LoVo (cell line): ENCODE data around the gene WDR64.
"Not testable (repeated sequence)": the region's sequence is repeated elsewhere in the genome, so short reads cannot be mapped to it uniquely, and the experiment has no call there.

Source experiments
- DNase-seq: peaks from one replicate; pipeline ENCODE4 v3.0.0-alpha.2; 2016; ENCODE audit warnings: low spot score

The WDR64 gene

DNA sequence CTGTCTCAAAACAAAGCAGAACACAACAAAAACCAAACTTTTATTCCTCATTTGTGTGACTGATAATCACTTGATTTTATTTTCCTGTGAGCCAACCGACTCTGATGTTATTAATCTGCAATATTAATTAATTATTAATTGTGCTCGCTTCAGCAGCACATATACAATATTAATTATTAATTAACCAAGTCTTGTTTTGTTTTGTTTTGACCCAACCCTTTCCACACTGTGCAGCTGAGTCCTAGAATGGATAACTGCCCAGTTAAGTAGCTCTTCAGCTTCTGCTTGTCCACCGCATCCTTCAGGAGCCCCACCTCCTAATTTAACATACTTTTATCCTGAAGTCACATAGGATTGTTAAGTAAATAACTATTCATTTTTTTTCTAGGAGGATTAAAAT lies 148.6 kb downstream of the WDR64 start:
- no peak for DNase-seq

DNA sequence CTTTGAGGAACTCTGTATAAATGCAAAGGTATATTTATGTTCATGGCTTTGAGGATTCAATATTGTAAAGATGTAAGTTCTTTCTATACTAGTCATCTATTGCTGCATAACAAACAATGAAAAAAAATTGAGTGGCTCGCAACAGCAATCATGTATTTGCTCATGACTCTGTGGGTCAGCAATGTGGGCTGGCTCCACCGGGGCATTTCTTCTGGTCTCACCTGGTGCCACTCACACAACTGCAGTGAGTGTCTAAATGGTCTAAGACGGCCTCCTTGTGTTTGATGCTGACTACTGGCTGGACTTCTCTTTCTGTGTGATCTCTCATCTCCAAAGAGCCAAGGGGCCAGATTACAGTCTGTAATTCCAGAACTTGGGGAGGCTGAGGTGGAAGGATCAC lies 150.8 kb downstream of the WDR64 start:
- DNase-seq = peak; percentile 21

DNA sequence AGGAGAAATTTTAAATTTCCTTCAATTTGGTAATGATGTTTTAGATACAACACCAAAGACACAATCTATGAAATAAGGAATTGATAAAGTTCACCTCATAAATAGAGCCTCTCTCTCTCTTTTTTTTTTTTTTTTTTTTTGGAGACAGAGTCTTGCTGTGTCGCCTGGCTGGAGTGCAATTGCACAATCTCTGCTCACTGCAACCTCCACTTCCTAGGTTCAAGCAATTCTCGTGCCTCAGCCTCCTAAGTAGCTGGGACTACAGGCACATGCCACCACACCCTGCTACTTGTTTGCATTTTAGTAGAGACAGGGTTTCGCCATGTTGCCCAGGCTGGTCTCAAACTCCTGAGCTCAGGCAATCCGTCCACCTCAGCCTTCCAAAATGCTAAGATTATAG lies 152.6 kb downstream of the WDR64 start:
- not testable (repeated sequence) for DNase-seq

DNA sequence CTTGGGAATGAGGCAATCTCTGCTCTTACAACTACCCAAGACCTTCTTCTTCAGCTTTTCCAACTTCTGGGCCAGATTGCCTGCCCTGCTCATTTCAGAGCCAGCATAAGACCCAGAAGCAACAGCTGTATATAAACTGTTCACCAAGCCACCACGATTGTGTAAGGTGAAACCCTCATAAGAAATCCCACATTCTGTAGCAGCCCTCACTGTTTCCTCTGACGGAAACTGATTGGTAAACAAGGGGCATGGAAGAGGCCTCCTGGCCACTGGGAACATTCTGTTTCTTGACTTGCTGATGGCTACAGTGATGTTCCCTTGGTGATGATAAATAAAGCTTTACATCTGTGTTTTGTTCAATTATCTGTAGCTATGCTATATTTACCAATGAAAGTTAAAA lies 156.2 kb downstream of the WDR64 start:
- DNase-seq = no peak

DNA sequence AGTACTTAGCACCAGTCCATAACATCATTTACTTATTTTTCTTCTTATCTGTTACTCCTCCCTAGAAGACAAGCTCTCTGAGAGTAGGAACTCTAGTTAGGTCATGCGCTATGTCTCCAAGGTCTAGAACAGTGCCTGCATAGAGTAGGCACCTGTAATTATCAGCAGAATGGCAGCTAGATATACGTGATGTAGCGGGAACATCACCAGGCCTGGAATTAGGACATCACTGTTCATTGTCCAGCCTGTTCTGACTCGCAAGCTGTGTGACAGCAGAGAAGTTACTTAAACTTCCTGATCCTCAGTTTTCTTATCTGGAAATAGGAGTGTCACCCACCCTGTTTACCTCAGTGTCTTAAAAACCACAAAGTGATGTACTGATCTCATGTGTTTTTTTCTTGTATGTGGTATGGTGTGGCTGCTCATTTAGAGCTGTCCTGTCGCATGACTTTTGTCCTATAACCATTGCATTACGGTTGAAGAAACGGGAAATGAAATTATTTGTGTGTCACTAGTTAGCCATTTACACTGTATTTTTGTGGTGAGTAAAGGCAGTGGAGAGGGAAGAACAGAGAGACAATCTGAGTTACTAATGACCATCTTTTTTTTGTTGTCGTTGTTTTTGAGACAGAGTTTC lies 158.8 kb downstream of the WDR64 start:
- DNase-seq = no peak

DNA sequence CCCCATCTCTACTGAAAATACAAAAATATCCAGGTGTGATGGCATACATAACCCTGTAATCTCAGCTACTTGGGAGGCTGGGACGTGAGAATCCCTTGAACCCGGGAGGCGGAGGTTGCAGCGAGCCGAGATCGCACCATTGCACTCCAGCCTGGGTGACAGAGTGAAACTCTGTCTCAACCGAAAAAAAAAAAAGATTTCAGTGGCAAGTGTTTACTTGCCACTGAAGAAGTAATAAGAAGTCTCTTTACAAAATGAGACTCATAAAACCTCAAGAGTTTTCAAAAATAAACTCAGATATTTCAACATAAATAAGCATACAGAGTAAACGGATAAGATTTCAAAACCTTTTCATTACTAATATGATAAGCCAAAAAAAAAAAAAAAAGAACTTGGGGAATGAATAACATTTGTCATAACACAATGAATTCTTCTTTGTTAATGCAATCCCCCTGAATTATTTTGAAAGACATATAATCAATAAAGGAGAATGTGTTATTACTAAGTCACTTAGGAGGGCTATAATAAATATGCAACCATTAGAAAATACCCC lies 161.8 kb downstream of the WDR64 start:
- no peak for DNase-seq

DNA sequence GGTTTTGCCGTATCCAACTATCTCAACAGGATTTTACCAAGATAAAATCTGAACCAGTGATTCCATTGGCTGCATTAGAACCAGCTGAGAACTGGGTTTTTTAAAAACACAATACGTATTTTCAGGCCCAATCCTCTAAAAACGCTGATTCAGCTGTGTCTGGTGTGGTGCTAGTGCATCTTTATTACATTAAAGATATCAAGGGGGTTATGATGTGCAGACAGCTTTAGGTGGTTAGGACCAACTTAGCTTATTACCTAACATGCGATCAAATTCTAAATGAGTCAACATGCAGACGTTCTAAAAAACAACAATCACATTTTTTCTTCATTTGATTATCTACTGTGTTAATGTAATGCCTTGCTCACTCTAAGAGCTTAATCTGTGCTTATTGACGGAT lies 163.9 kb downstream of the WDR64 start:
- no peak for DNase-seq

DNA sequence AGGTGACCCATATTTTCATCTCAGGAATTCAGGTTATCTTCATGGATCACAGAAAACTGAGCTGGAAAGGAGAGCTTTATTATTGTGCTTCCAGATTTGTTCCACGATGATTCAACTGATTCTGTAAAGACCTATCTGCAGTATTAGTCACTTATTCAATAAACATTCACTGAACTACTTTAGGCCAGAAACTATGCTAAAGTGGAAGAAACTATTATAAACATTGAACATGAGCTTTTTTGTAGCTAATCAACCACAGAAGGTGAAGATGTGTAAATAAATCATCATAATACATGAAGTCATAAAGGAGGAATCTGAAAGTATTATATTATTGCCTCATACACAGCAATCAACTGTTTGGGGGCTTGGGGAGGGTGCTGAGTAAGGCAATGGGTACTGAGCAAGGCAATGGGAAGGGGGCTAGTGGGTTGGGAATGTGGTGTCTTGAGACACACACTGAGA lies 165.3 kb downstream of the WDR64 start:
- no peak for DNase-seq

DNA sequence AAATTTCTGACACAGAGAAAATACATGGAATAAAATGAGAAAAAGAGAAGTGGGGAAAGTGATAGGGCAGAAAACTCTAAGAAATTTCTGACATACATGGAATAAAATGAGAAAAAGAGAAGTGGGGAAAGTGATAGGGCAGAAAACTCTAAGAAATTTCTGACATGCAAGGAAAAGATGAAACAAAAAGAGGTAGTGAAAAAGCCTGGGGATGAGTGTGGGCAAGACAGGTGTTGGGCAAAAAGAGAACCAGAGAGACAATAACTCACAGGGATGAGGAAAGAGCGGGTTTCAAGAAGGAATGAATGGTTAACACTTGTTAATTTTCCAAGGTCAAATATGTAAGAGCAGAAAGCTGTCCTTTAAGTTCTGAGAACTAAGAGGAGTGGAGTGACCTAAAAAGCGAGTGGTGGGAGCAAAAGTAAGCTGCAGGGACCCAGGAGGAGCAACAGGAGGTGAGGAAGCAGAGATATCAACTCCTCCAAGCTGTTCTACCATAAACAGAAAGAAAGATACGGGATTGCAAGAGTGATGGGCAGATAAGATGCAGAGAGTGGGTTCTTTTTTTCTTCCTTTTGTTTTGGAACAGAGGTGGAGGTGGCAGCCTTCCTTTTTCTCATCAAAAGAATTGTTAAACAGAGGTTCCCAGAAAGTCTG lies 166.0 kb downstream of the WDR64 start:
- DNase-seq = no peak

DNA sequence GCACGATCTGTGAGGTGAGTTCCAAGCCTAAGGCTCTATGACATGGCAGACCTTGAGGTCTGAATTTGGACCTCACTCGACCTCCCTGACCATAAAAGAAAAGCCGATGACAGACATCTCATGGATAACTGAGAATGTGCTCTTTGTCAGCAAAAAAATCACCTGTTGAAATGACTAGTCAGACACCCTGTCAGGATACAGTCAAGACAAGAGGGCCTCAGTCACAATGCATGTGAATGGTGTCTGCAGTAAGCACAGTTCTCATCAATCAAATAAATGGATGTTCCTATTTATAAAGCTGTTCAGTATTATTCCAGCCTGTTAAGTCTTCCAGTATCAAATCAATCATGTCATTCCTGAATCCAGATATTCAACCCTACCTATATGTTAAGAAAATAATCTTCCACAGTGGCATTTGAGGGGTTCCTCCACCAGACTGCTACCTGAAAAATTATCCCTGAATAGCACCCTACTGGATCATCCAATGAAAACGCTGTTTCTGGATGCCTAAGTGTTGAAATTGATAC lies 167.3 kb downstream of the WDR64 start:
- DNase-seq = no peak

DNA sequence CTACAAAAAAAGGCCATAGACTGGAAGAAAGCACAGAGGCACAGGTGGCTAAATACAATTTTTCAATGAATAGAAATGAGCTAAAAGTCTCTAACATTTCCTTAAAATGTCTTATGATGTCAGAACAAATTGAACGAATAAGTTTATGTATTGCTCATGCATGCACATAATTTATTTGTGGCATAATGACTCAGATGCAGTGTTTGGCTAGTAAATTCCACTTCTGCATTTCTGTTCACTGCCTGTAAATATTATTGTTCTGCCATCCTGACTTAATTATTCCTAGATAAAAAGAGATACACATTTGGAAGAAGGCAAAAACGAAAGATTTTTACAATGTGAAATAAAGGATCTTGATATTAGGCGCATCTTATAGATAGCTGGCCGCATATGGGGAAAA lies 169.3 kb downstream of the WDR64 start:
- DNase-seq = no peak

DNA sequence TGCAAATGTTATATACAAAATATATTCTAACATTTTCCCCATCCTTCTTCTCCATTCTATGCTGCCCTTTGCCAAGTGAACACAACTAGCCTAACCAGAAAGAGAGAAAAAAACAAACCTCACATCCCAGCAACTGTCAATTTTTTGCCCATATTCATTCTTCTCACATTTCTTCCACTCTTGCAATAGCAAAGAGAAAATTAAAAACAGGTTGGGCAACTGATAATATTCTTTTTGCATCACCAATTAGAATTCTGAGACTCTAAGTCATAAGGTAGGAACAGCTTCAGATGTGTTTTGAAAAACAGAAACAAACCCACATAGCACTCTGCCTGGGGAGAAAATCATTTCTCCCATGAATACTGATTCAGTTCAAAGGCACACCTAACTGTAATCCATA lies 170.8 kb downstream of the WDR64 start:
- DNase-seq = no peak

DNA sequence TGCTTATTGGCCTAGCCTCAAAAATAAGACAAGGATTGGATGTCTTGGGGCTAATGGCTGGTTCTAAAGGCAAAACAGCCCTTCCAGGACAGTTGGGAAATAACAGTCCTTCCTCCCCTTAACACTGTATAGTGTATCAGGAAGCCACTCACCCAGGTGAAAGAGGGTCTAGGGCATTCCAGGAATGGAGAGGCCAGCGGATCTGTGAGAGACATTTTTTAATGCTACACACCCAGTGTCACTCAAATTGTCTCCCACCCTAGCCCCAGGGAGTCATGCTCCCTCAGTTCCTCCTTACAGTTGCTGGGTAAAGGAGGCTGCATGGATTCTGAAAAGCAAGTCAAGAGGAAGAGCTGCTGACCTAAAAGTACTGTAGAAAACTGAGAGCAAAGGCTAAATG lies 171.8 kb downstream of the WDR64 start:
- DNase-seq = no peak

DNA sequence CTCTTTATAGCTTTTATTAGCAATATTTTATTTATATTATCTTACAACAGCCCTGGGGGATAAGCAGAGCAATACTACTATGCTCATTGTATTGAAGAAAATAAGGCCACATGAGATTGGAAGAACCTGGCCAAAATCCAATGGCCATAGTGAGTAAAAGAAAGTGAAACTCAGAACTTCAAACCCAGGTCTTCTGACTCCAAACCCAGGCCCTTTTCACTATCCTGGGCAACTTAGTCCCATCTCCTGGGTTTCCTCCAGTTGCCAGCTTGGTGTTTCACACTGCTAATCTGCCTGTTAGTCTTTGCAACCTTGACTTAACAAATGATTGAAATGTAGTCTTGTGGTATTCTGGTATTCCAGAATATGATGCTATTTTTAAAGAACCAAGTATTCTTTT lies 173.5 kb downstream of the WDR64 start:
- no peak for DNase-seq

DNA sequence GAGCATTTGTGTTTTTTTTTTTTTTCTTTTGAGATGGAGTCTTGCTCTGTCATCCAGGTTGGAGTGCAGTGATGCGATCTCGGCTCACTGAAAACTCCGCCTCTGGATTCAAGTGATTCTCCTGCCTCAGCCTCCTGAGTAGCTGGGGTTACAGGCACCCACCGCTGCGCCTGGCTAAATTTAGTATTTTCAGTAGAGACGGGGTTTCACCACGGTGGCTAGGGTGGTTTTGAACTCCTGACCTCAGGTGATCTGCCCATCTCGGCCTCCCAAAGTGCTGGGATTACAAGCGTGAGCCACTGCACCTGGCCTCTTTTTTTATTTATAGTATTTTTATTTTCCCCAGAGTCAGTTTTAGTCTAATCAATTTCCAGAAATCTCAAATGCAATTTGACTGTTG lies 174.5 kb downstream of the WDR64 start:
- DNase-seq = not testable (repeated sequence)

DNA sequence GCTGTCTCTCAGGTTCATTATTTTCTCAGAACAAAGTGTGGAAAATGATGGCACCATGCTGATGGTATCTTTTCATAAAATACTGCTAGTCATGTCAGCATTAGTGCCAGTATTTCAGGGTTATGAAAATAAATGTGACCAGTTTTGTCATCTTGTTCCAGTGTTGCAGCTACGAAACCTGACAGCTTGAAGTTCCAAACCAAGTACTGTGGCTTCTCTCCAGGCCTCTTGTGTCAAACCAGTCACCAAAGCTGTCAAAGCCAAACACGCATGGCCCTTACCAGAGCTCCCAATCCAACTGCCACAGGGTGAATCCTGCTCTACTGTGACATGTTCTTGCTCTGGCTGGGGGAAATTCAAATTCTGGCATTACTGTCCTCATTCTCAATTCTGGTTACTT lies 175.2 kb downstream of the WDR64 start:
- no peak for DNase-seq

DNA sequence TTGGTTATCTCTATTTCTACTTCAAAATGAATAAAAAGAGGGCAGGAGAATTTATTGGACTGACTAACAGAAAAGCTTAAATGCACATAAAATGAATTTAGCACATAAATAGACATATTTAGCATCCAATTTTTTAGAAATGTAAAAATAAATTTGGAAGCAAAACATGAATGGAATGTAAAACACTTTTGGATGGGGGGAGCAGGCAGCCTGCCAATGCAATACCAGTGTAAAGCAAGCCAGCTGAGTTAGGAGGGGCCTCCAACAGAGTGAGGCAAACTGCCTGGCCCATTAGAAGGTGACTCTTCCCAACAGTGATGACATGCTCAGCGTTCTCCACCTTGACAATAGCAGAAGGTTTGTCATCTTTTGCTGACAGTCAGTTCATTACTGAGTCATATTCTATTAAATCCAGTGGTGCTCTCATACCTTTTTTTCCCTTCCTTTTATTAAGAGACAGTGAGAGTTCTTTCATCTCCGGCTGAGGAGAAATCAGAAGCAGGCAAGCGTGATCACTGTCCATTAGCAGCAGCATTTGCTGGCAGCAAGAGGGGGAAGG lies 176.5 kb downstream of the WDR64 start:
- no peak for DNase-seq

DNA sequence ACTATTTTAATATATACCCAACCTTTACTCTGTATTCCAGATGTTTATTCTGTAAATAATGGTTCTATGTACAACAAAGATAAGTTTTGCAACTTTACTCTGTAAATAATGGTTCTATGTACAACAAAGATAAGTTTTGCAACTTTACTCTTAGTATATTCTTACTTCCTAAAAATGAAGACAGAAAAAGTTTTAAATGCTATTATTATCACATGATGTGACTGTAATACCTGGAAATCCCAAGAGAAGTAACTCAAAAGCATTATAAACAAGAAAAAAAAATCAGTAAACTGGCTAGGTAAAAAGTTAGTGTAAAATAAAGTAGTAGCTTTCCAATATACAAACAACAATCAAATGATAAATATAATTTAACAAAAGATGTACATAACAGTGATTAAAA lies 177.4 kb downstream of the WDR64 start:
- DNase-seq = no peak

DNA sequence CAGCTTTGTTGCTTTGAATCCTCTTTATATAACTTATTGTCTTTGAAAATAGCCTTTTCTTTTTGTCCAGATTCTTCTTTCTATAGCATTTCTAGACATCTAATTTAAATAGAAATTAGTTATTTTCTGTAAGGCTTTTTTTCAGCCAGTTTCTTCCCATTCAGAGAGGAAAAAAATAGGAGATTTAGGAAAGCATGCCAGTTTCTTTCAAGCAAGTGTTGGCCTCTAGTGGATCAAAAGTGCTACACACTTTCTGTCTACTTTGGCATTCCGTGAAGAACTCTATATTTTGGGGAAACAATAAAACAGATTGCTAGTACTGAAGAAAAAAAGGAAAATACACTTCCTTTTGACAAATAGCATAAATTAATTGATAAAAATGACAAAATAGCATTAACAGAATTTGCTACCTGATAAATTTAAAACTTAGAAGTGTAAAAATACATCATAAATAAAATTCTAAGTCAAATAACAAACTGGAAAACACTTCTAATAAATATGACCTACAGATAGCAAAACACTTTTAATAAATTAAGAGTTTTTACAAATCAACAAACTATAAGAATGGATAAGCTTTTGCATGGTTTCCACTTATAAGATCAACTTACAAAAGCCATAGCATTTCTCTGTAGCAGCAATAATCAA lies 182.8 kb downstream of the WDR64 start:
- DNase-seq = peak; percentile 45

DNA sequence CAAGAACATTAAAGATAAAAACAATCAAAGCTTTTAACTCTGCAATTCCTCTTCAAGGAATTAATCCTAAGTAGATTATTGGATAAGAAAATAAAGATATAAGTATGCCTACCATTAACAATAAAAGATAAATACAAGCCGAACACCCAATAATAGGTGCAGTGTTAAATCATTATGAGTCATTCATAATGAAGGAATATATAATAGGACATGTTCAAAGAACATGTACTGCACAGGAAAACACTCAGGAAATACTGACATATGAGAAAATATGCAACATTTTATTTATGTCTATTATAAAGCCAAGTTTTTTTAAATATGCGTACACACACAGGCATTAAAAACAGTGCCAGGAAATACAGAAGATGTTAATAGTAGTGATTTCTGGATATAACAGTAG lies 184.9 kb downstream of the WDR64 start:
- no peak for DNase-seq

DNA sequence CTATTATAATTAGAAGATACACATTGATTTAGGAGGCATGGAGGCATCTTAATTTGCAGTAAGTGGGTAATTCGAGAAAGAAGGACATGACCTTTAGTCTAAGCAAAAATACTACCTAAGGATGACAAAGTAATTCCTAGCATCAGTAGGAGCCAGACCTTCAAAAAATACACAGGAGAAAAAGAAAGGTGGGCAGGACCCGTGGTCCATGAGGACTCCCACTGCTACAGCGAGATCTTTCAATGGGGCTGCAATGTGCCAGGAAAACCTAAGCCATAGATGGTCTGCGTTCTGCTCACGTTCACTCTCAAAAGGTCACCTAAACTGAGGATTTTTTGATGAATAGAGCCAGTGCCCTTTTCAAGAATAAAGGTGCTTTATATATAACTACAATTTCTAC lies 185.3 kb downstream of the WDR64 start:
- DNase-seq = no peak

DNA sequence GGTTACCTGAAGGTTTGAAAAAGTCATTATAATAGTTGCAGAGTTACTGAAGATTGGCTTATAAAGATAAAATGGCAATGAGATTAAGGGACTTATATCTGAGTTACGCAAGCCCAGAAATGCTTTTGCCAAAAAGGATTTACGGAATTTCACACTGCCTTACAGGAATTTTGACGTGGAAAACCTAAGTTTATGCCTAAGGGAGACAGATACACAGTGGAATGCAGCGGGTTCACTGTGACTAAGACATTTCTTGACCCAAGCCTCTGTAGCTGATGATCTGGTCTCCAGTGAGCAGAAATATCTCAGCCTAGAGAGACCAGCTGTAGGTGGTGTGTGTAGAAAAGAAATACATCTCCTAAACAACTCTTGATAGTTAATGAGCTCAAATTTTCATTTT lies 185.8 kb downstream of the WDR64 start:
- no peak for DNase-seq

DNA sequence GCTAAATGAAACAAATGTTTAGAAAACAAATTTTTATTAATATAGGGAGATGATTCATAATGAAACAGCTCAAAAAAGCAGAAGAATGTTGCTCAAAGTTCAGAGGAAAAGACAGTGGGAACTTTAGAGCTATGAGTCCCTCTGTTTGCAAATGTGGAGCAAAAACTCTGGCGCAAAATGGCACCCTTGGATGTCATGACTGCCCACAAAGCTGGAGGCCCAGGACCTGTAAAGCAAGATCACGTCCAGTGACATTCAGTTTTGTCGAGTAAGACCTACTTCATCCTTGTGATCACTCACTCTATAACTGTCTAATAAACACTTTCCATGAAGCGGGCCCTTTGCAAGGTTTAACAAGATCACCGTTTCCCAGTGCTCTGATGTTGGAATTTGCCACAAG lies 186.8 kb downstream of the WDR64 start:
- no peak for DNase-seq
